ENCODE data around the gene PTPRN2. TPM values are rescaled to one million over a fixed set of nuclear protein-coding genes. Genes with fewer than 3 reads are reported as not detected.

The PTPRN2 gene
- total and polyA plus RNA-seq, 2 of the 13 experiments (the other 11 are each of a cell fraction or from before 2014, with no cell fraction given): 2.5 to 24.2 TPM

- TF ChIP-seq ZNF574 (CRISPR knock-in tag; IDR thresholded peaks at IDR 0.05): no peak
- TF ChIP-seq HDAC6 (IDR thresholded peaks at IDR 0.05; ENCODE audit: low read depth, low read length): no peak
These were observed 1009.8 kb downstream of the PTPRN2 start (continued) for GRCh38 chr7:157577796-157578339.

- ChIA-PET CTCF (ENCODE audit: low intra/inter-chr PET ratio, low total read pairs) (no interaction called here), POLR2A (no interaction called here)
- intact Hi-C loops (cut with micrococcal nuclease; ENCODE audit: unreplicated experiment): no loop called here
- Histone ChIP-seq H3K4me1 (ENCODE audit: insufficient read depth, low read length) (0 out of 2 replicates have a peak, but pooled peaks cover 6% of the 10 kb centered on the region), H3K79me2 (ENCODE audit: insufficient read depth, low read length) (no peaks in the 10 kb centered on the region), H3K27me3 (ENCODE audit: control insufficient read depth in 1 of 2, insufficient read depth in 2 of 2, low read length in 2 of 2) (peaks cover 3 to 35% of the 10 kb centered on the region in 2 experiments; a peak in 4 of 5 replicates), H2AFZ (ENCODE audit: low read length) (no peak overlapping the region), H3K9me3 (ENCODE audit: low read length) (no peaks in the 10 kb centered on the region), H3K9ac (ENCODE audit: insufficient read depth, low read depth, low read length) (no peak overlapping the region), H3K4me2 (ENCODE audit: low read depth, low read length) (no peak overlapping the region), H3K4me3 (replicated peaks in 1 of 3; ENCODE audit: insufficient read depth in 1 of 3, low read depth in 2 of 3, low read length in 3 of 3) (no peak overlapping the region), H3K36me3 (replicated peaks in 1 of 2; ENCODE audit: control insufficient read depth in 1 of 2, insufficient read depth in 2 of 2, low read length in 2 of 2) (no peaks in the 10 kb centered on the region), H3K27ac (ENCODE audit: extremely low read length, insufficient read depth, low read length) (no peak overlapping the region), H4K20me1 (ENCODE audit: insufficient read depth, low read length) (no peaks in the 10 kb centered on the region)
- in situ Hi-C loops (cut with HindIII; ENCODE audit: extremely low pct_ligation_motif_present, low pct_unique_long_range_greater_than_20kb): no loop called here
- WGBS (ENCODE audit: low lambda C conversion rate): 77% methylated on average over 14 of the region's 14 CpGs
- ATAC-seq: no peak
- FAIRE-seq: no peak
- no TSS peak for BruUV-seq (replicated peaks)
- no peak for DNase-seq (ENCODE audit: low spot score)
- TF ChIP-seq ZNF660 (CRISPR knock-in tag; IDR thresholded peaks at IDR 0.05; ENCODE audit: borderline replicate concordance, low read depth) (no peak), FOXA3 (CRISPR knock-in tag; IDR thresholded peaks at IDR 0.05) (no peak), WIZ (CRISPR knock-in tag; IDR thresholded peaks at IDR 0.05) (no peak), ZNF142 (CRISPR knock-in tag; IDR thresholded peaks at IDR 0.05) (no peak), ZNF383 (CRISPR knock-in tag; IDR thresholded peaks at IDR 0.05; ENCODE audit: borderline replicate concordance) (no peak), HOXA3 (CRISPR knock-in tag; IDR thresholded peaks at IDR 0.05) (no peak), PITX1 (CRISPR knock-in tag; IDR thresholded peaks at IDR 0.05) (no peak), CBX5 (CRISPR knock-in tag; IDR thresholded peaks at IDR 0.05; ENCODE audit: borderline replicate concordance) (no peak), SPEN (CRISPR knock-in tag; IDR thresholded peaks at IDR 0.05; ENCODE audit: low read depth) (no peak)
These were observed 1010.6 kb downstream of the PTPRN2 start for GRCh38 chr7:157577061-157577460.
